22Rv1 (cell line): ENCODE measurements around the gene RIT2.

Source experiments
- ZFX ChIP-seq: fragments of 450-650 bp; IDR thresholded peaks from 2 replicates; pipeline ENCODE4 v1.6.1; 2017; ENCODE audit warnings: antibody characterized with exemption, borderline replicate concordance
- TF ChIP-seq, protein P1 (sequence below): fragments of 450-650 bp; IDR thresholded peaks from 2 replicates; pipeline ENCODE4 v1.5.1; 2017; ENCODE audit warnings: mild to moderate bottlenecking

GRCh38 chr18:42707080-42707479 is 408.4 kb downstream of the RIT2 start:
- TF ChIP-seq, protein P1, sequence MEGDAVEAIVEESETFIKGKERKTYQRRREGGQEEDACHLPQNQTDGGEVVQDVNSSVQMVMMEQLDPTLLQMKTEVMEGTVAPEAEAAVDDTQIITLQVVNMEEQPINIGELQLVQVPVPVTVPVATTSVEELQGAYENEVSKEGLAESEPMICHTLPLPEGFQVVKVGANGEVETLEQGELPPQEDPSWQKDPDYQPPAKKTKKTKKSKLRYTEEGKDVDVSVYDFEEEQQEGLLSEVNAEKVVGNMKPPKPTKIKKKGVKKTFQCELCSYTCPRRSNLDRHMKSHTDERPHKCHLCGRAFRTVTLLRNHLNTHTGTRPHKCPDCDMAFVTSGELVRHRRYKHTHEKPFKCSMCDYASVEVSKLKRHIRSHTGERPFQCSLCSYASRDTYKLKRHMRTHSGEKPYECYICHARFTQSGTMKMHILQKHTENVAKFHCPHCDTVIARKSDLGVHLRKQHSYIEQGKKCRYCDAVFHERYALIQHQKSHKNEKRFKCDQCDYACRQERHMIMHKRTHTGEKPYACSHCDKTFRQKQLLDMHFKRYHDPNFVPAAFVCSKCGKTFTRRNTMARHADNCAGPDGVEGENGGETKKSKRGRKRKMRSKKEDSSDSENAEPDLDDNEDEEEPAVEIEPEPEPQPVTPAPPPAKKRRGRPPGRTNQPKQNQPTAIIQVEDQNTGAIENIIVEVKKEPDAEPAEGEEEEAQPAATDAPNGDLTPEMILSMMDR: no peak
- no peak for TF ChIP-seq ZFX
